HG03378 (cell line): ENCODE measurements around the gene TRMT61B.

Experiments used
- ATAC-seq: cut with Tn5 transposase; IDR thresholded peaks from one replicate; pipeline ENCODE4 v1.9.1; 2021; ENCODE audit warnings: mild to moderate bottlenecking, moderate library complexity; ENCODE audit not compliant: unreplicated experiment

The TRMT61B gene

DNA sequence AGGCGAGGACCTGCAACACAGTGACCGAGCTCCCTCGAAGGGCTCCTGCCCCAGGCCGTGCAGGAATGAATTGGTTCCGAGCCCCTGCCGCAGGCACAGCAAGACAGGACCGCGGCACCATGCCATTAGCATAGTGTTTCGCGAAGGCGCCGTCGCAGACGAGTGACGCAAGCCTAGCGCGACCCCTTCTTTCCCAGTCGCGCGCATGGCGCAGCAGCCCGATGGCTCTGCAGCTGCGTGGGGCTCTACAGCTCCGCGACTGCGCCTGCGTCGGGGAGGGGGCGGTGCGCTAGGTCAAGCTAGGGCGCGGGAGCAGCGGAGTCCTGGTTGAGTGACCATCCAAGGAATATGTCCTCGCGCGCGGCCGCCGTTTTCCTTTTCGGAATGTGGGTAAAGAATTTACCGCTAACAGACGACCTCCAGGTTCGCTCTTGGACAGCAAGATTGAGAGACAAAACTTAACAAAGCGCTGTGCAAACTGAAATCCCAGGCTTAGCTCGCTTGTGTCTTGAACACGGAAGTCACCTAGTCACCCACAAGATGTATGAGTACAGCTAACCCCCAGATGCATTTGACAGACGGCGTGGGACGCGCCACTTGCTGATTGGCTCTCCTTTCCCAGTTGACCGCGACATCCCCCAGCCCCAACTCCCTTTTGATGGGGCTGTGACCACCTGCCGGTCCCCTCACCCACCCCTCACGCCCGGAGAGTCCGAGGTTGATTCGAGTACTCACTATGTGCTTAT lies at the start of gene TRMT61B:
Gene TRMT61B, minus strand, starts transcription at position 164 of the 746 bp plus-strand sequence. Its CDS starts 32 bp downstream, at position 132.
- peak; percentile 81 for ATAC-seq

- ATAC-seq, result no peak
These were observed 45.8 kb upstream of the TRMT61B start for GRCh38 chr2:28915939-28916338.

GRCh38 chr2:28909655-28910353 lies 39.7 kb upstream of the TRMT61B start:
- no peak for ATAC-seq

GRCh38 chr2:28908172-28908571 lies 38.1 kb upstream of the TRMT61B start:
- no peak for ATAC-seq

GRCh38 chr2:28906821-28907220 lies 36.7 kb upstream of the TRMT61B start:
- ATAC-seq, result no peak

GRCh38 chr2:28906376-28906775 lies 36.3 kb upstream of the TRMT61B start:
- ATAC-seq, result no peak

- ATAC-seq, result no peak
These were observed 35.4 kb upstream of the TRMT61B start for GRCh38 chr2:28905533-28905932.

GRCh38 chr2:28904802-28905457 lies 34.8 kb upstream of the TRMT61B start:
- no peak for ATAC-seq

GRCh38 chr2:28904295-28904694 lies 34.2 kb upstream of the TRMT61B start:
- no peak for ATAC-seq

GRCh38 chr2:28902584-28902983 lies 32.5 kb upstream of the TRMT61B start:
- ATAC-seq, result no peak

- no peak for ATAC-seq
These were observed 31.7 kb upstream of the TRMT61B start for GRCh38 chr2:28901841-28902240.

DNA sequence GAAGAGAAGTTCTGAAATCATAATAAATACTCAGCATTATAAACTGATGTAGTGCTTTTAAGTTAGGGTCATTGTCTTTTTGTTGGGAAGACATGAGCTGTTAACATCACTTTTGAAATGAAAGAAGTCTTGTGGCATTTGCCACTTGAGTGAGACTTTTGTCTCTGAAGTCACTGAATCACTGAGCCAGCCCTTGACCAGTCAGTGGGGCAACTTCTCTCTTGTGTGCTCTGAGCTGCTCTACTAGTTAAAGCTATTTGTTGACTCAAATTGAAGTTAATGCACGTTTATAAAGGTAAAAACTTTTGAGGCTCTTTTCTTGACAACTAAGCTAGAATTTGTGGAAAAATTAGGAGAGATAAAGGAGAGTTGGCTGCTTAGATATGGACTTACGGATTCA lies 31.1 kb upstream of the TRMT61B start:
- ATAC-seq, result no peak

DNA sequence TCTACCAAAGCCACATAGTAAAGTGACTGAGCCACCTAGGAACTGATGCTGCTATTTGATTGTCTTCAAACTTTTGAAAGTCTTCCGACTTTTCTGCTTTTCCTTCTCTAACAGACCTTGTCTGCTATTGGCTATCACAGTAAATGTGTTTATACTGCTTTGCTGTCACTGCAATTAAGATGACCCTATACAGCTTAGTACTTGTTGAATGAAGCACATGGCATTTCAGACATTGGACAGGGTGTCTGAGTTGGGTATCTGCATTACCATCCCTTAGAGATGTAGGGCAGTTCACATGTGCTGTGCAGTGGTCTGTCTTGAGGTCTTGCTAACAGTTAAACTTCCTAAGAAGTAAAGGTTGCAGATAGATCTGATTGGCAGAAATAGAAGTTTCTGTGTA lies 27.9 kb upstream of the TRMT61B start:
- ATAC-seq, result no peak

GRCh38 chr2:28896906-28897305 lies 26.8 kb upstream of the TRMT61B start:
- no peak for ATAC-seq

GRCh38 chr2:28895189-28895893 lies 25.2 kb upstream of the TRMT61B start:
- ATAC-seq, result peak; percentile 22

- ATAC-seq, result peak; percentile 79
These were observed 24.5 kb upstream of the TRMT61B start, which contains the start of gene WDR43 for GRCh38 chr2:28894470-28895188. WDR43 (plus strand) TSS chr2:28894667; CDS start chr2:28894699, 32 bp downstream.

DNA sequence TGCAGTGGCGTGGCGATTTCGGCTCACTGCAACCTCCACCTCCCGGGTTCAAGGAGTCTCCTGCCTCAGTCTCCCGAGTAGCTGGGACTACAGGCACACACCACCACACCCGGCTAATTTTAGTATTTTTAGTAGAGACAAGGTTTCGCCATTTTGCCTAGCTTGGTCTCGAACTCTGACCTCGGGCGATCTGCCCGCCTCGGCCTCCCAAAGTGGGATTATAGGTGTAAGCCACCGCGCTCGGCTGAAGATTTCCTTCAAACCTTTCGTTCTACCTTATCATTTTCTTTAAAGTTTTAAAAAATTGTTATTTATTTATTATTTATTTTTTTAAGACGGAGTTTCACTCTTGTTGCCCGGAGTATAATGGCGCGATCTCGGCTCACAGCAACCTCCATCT lies 23.4 kb upstream of the TRMT61B start:
- ATAC-seq, result no peak

- no peak for ATAC-seq
These were observed 10.1 kb upstream of the TRMT61B start for GRCh38 chr2:28880193-28880592.

DNA sequence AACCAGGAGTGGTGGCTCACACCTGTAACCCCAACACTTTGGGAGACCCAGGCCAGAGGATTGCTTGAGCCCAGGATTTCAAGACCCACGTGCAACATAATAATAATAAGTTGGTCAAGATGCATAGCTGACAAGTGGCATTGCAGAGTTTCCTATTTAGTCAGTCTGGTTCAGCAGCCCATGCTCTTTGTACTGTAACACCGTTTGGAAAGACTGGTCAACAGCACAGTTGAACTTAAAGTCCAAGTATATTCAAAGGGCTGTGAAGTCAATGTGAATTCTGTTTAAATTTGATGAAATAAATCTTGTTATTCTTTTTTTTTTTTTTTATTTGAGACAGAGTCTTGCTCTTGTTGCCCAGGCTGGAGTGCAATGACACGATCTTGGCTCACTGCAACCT lies 1.5 kb upstream of the TRMT61B start:
- ATAC-seq, result no peak

DNA sequence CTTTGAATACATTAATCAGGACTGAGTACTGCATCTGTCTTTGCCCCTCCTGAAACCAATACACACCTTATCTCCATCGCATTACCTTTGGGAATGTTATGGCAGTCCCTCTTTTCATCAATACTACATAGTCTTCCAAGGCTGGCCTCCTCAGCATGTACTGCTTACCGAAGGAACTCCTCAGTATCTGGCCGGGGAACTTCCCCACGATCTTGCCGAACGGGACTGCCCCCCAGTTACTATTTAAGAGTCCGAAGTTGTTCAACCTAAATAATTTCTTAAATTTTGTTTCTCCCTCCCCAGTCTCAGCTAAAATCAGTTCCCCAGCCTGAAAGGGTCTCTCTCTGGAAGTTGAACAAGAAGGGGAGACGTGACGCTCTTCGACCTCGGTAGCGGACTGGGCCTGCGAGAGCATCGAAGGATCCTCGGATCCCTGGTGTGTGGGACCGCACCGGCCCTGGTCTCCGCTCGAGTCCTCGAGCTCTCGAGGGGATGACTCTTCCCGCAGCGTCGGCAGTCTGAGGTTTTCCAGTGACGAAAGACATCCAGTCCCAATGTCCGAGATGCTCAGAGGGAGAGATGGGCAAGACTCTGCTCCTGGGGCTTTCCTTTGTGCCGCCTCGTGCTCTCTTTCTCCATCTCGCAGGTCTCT lies 489 bp downstream of the TRMT61B start:
- peak; percentile 26 for ATAC-seq
